GM12892 (cell line): Measurements from ENCODE around the gene TECRL.

Source experiments
- POLR2A ChIP-seq: IDR thresholded peaks from 2 replicates; pipeline ENCODE4 v1.6.1; 2011; ENCODE audit warnings: low read depth, low read length, control low read depth
- POLR2AphosphoS5 ChIP-seq: IDR thresholded peaks from 2 replicates; pipeline ENCODE4 v1.6.1; 2011; ENCODE audit warnings: low read depth, low read length, control low read depth
- TAF1 ChIP-seq: IDR thresholded peaks from 2 replicates; pipeline ENCODE4 v1.6.1; 2011; ENCODE audit warnings: low read depth, mild to moderate bottlenecking, control low read depth, low read length, borderline replicate concordance

DNA sequence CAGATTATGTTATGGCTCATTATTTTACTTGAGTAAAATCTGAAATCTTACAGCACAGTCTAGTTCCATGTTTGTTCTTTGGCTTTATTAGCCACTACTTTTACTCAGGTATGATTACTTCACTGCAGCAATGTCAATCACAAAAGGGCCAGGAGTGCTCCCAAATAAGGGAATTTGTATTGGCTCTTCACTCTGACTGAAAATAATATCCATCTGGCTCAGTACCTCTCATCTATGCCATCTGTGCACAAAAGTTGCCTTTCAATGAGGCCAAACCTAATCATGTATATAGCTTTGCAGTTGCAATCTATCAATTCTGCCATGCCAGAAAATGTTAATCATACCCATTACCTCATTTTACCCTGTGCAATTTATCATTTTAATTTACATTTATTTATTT is 161.1 kb downstream of the TECRL start:
- no peak for TF ChIP-seq POLR2AphosphoS5
- TF ChIP-seq POLR2A, result no peak
- TF ChIP-seq TAF1, result no peak
